GM12864 (cell line): Measurements from ENCODE around the gene GKAP1.
"Not testable (repeated sequence)": the region's sequence is repeated elsewhere in the genome, so short reads cannot be mapped to it uniquely, and the experiment has no call there.

ENCODE experiments used
- DNase-seq: peaks from one replicate; pipeline ENCODE4 v3.0.0-alpha.2; 2011; ENCODE audit warnings: low read depth
- H3K4me3 ChIP-seq: 2 replicates; pipeline ENCODE4 v1.5.1; 2011; ENCODE audit warnings: mild to moderate bottlenecking, low read depth, low read length, control low read depth
- CTCF ChIP-seq: IDR thresholded peaks from 2 replicates; pipeline ENCODE4 v1.5.1; 2011; ENCODE audit warnings: low read depth, mild to moderate bottlenecking, moderate library complexity, low read length, control low read depth, inconsistent platforms; ENCODE audit errors: missing control alignments

The GKAP1 gene

GRCh38 chr9:83749706-83750105, 67.9 kb downstream of the GKAP1 start:
- no peak overlapping the region for H3K4me3 ChIP-seq
- no peak for TF ChIP-seq CTCF
- no peak for DNase-seq

DNA sequence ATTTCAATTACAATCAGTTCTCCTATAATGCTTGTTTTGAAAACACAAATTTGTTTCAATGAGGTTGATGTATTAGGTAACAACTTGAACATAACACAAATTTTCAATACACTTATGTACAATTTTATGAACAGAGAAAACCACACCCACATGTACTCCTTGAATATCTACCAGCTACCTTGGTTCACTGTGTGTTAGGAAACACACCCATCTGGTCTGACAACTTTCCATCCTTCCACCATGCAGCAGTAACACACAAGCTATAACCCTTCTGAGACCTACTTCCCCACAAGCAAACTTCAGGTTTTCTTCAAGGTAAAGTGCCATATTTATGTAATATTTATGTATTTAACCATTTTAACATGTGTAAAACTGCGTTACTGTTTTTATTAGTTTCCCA, 73.4 kb downstream of the GKAP1 start:
- TF ChIP-seq CTCF = no peak
- H3K4me3 ChIP-seq = no peak overlapping the region
- no peak for DNase-seq

GRCh38 chr9:83733739-83734138, 83.8 kb downstream of the GKAP1 start:
- no peak for TF ChIP-seq CTCF
- no peak overlapping the region for H3K4me3 ChIP-seq
- DNase-seq = no peak

DNA sequence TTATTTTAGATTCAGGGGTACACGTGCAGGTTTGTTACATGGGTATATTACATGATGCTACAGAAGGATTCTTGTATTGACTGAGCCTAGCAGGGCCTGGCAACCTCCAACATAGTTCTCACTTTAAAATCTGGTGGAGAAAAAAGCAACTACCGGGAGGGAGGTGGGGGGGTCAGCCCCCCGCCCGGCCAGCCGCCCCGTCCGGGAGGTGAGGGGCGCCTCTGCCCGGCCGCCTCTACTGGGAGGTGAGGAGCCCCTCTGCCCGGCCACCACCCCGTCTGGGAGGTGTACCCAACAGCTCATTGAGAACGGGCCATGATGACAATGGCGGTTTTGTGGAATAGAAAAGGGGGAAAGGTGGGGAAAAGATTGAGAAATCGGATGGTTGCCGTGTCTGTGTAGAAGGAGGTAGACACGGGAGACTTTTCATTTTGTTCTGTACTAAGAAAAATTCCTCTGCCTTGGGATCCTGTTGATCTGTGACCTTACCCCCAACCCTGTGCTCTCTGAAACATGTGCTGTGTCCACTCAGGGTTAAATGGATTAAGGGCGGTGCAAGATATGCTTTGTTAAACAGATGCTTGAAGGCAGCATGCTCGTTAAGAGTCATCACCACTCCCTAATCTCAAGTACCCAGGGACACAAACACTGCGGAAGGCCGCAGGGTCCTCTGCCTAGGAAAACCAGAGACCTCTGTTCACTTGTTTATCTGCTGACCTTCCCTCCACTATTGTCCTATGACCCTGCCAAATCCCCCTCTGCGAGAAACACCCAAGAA, 88.8 kb downstream of the GKAP1 start:
- DNase-seq, H3K4me3 ChIP-seq: not testable (repeated sequence)

GRCh38 chr9:83724436-83724835, 93.1 kb downstream of the GKAP1 start:
- DNase-seq = no peak
- no peak overlapping the region for H3K4me3 ChIP-seq
- TF ChIP-seq CTCF = no peak

GRCh38 chr9:83722726-83723495, 94.7 kb downstream of the GKAP1 start:
- no peak for TF ChIP-seq CTCF
- no peak overlapping the region for H3K4me3 ChIP-seq
- no peak for DNase-seq

DNA sequence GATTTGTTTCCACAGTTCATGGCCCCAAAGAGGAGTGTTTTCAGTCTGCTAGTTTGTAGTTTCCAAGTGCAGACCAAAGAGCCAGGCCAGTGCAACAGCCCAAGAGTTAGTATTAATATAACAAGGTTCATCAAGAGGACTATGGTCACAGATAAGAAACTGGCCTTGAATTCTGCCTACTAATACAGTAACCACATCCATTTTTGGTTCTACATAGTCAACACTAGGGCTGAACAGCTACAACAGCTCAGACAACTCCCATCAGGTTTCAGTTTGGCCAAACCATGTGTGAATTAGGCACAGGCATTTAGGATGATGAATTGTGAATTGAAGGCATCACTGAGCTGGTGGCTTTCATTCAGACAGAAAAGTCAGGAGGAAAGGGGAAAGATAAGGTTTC, 96.1 kb downstream of the GKAP1 start:
- no peak overlapping the region for H3K4me3 ChIP-seq
- TF ChIP-seq CTCF = no peak

More for the DNA sequence above, 96.1 kb downstream of the GKAP1 start:
- no peak for DNase-seq
